ENCODE measurements around the gene USH1G.

DNA sequence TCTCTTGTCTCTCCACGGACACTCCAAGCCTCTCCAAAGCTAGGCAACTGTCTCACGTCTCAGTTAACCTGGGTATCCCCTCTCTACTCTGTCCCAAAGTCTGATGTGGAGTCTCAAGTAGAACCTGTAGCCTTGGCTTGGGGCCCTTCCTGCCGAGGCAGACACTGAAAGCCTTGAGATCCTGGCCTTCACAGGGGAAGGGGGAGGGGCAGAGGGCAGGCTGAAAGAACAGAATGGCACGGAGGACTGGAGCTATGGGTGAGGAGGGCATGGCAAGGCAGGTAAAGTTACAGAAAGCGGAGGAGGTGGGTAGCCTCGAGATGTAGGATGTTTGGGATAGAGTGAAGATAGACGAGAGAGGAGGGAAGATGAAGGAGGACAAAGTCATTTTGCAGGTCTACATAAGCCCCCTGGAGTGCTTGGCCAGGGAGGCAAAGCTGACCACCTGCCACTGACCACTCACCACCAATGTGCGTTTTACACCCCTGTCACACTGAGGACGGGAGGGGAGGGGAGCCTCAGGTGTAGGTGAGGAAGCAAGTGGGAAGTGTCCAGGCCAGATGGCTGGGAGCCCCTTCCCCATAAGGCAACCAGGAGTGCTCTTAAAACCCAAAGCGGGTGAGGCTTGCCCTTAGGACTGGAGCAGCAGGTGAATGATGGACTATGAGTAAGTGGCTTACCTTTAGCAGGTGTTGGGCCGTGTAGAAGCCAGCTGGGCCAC lies 51.5 kb downstream of the USH1G start:
- no peak for TF ChIP-seq EZH2phosphoT487 (conservative IDR thresholded peaks at IDR 0.05; ENCODE audit: low read length)
- TF ChIP-seq, protein P1, sequence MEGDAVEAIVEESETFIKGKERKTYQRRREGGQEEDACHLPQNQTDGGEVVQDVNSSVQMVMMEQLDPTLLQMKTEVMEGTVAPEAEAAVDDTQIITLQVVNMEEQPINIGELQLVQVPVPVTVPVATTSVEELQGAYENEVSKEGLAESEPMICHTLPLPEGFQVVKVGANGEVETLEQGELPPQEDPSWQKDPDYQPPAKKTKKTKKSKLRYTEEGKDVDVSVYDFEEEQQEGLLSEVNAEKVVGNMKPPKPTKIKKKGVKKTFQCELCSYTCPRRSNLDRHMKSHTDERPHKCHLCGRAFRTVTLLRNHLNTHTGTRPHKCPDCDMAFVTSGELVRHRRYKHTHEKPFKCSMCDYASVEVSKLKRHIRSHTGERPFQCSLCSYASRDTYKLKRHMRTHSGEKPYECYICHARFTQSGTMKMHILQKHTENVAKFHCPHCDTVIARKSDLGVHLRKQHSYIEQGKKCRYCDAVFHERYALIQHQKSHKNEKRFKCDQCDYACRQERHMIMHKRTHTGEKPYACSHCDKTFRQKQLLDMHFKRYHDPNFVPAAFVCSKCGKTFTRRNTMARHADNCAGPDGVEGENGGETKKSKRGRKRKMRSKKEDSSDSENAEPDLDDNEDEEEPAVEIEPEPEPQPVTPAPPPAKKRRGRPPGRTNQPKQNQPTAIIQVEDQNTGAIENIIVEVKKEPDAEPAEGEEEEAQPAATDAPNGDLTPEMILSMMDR (IDR thresholded peaks at IDR 0.05; ENCODE audit: insufficient read depth, low read length, poor library complexity, severe bottlenecking) = no peak
